H9 (cell line): ENCODE data around the gene LRP2BP. TPM values are rescaled to one million over a fixed set of nuclear protein-coding genes. Genes with fewer than 3 reads are reported as not detected.

Experiments
- DNase-seq: peaks from one replicate; pipeline ENCODE4 v3.0.0-alpha.2; 2017
- H2AFZ ChIP-seq: one replicate; pipeline ENCODE4 v1.6.1; 2013; ENCODE audit warnings: mild to moderate bottlenecking, low read length, control low read depth, moderate library complexity
- H2AK5ac ChIP-seq: 2 replicates; pipeline ENCODE4 v1.6.1; 2013; ENCODE audit warnings: low read length, control low read depth, mixed read lengths; ENCODE audit not compliant: insufficient read length
- H2BK120ac ChIP-seq: one replicate; pipeline ENCODE4 v1.6.1; 2013; ENCODE audit warnings: low read depth, mild to moderate bottlenecking, low read length, control low read depth, inconsistent platforms; ENCODE audit not compliant: poor library complexity, severe bottlenecking
- H2BK12ac ChIP-seq: 2 replicates; pipeline ENCODE4 v1.6.1; 2013; ENCODE audit warnings: low read length, control low read depth, mixed read lengths, low read depth; ENCODE audit not compliant: insufficient read length
- H2BK15ac ChIP-seq: 2 replicates; pipeline ENCODE4 v1.6.1; 2013; ENCODE audit warnings: low read depth, low read length, control low read depth
- H2BK20ac ChIP-seq: one replicate; pipeline ENCODE4 v1.6.1; 2013; ENCODE audit warnings: low read depth, mild to moderate bottlenecking, low read length, control low read depth, inconsistent platforms; ENCODE audit not compliant: poor library complexity, severe bottlenecking
- H2BK5ac ChIP-seq: 2 replicates; pipeline ENCODE4 v1.6.1; 2013; ENCODE audit warnings: low read length, control low read depth, mixed read lengths; ENCODE audit not compliant: insufficient read length
- H3K14ac ChIP-seq: 2 replicates; pipeline ENCODE4 v1.6.1; 2013; ENCODE audit warnings: low read length, control low read depth; ENCODE audit not compliant: insufficient read depth
- H3K18ac ChIP-seq: 2 replicates; pipeline ENCODE4 v1.6.1; 2013; ENCODE audit warnings: low read depth, mild to moderate bottlenecking, mixed read lengths, low read length, control low read depth; ENCODE audit not compliant: insufficient read length
- H3K23ac ChIP-seq: 2 replicates; pipeline ENCODE4 v1.6.1; 2013; ENCODE audit warnings: low read length, control low read depth, mixed read lengths, low read depth; ENCODE audit not compliant: insufficient read length
- H3K23me2 ChIP-seq: 2 replicates; pipeline ENCODE4 v1.6.1; 2013; ENCODE audit warnings: low read depth, mild to moderate bottlenecking, mixed read lengths, low read length, control low read depth; ENCODE audit not compliant: insufficient read length, poor library complexity, severe bottlenecking
- H3K27ac ChIP-seq: 2 replicates; pipeline ENCODE4 v1.5.1; 2013; ENCODE audit warnings: low read length, control low read depth, mixed read lengths, low read depth; ENCODE audit not compliant: insufficient read length
- H3K27me3 ChIP-seq: 2 replicates; pipeline ENCODE4 v1.6.1; 2013; ENCODE audit warnings: low read length, control low read depth, inconsistent platforms; ENCODE audit not compliant: insufficient read depth
- H3K4ac ChIP-seq: 2 replicates; pipeline ENCODE4 v1.6.1; 2013; ENCODE audit warnings: low read depth, mild to moderate bottlenecking, control low read depth, inconsistent platforms, low read length, moderate library complexity
- H3K4me1 ChIP-seq: 2 replicates; pipeline ENCODE4 v1.6.1; 2013; ENCODE audit warnings: low read length, control low read depth, inconsistent platforms; ENCODE audit not compliant: insufficient read depth
- H3K4me2 ChIP-seq: 2 replicates; pipeline ENCODE4 v1.6.1; 2013; ENCODE audit warnings: low read length, control low read depth, mixed read lengths; ENCODE audit not compliant: insufficient read length, insufficient read depth
- H3K56ac ChIP-seq: 2 replicates; pipeline ENCODE4 v1.6.1; 2013; ENCODE audit warnings: low read depth, mild to moderate bottlenecking, mixed read lengths, low read length, control low read depth; ENCODE audit not compliant: insufficient read length
- H3K79me1 ChIP-seq: 2 replicates; pipeline ENCODE4 v1.6.1; 2013; ENCODE audit warnings: low read depth, mild to moderate bottlenecking, moderate library complexity, low read length, control low read depth, inconsistent platforms; ENCODE audit not compliant: insufficient read depth, poor library complexity, severe bottlenecking
- H3K79me2 ChIP-seq: 2 replicates; pipeline ENCODE4 v1.6.1; 2013; ENCODE audit warnings: low read length, control low read depth, inconsistent platforms; ENCODE audit not compliant: insufficient read depth
- H3K9ac ChIP-seq: 2 replicates; pipeline ENCODE4 v1.6.1; 2013; ENCODE audit warnings: low read length, control low read depth, mixed read lengths; ENCODE audit not compliant: insufficient read length; ENCODE audit errors: extremely low read depth
- H3K9me3 ChIP-seq: one replicate; pipeline ENCODE4 v1.6.1; 2013; ENCODE audit warnings: low read depth, low read length, inconsistent platforms; ENCODE audit not compliant: control insufficient read depth
- H3T11ph ChIP-seq: one replicate; pipeline ENCODE4 v1.6.1; 2013; ENCODE audit warnings: mild to moderate bottlenecking, low read length, control low read depth, inconsistent platforms
- H4K20me1 ChIP-seq: one replicate; pipeline ENCODE4 v1.6.1; 2013; ENCODE audit not compliant: control insufficient read depth, insufficient read length, insufficient read depth
- H4K5ac ChIP-seq: 2 replicates; pipeline ENCODE4 v1.6.1; 2013; ENCODE audit warnings: low read depth, mild to moderate bottlenecking, mixed read lengths, low read length, control low read depth; ENCODE audit not compliant: insufficient read length
- H4K8ac ChIP-seq: replicated peaks from 2 replicates; pipeline ENCODE4 v1.6.1; 2013; ENCODE audit warnings: low read length, control low read depth, mixed read lengths, low read depth; ENCODE audit not compliant: insufficient read length
- H4K91ac ChIP-seq: 2 replicates; pipeline ENCODE4 v1.6.1; 2013; ENCODE audit warnings: low read depth, mild to moderate bottlenecking, moderate library complexity, mixed read lengths, low read length, control low read depth; ENCODE audit not compliant: insufficient read length
- H3K27ac Mint-ChIP-seq, 3 experiments: 2 replicates in 2 of 3; 3 replicates in 1 of 3; pipeline ENCODE4 v1.8.0; 2020 to 2021; ENCODE audit warnings: mixed read lengths in 3 of 3, mild to moderate bottlenecking in 1 of 3, moderate library complexity in 1 of 3
- H3K27me3 Mint-ChIP-seq: 2 replicates; pipeline ENCODE4 v1.8.0; 2021; ENCODE audit warnings: low read depth, mild to moderate bottlenecking, moderate library complexity, mixed read lengths
- H3K36me3 Mint-ChIP-seq, 3 experiments: 2 replicates in 2 of 3; 3 replicates in 1 of 3; pipeline ENCODE4 v1.8.0; 2020 to 2021; ENCODE audit warnings: low read depth in 3 of 3, mixed read lengths in 3 of 3; ENCODE audit not compliant: insufficient read depth in 1 of 3
- H3K4me1 Mint-ChIP-seq, 2 experiments: 2 replicates each; pipeline ENCODE4 v1.8.0; 2020; ENCODE audit warnings: mixed read lengths in 2 of 2
- H3K4me3 Mint-ChIP-seq, 2 experiments: 2 replicates in 1 of 2; 3 replicates in 1 of 2; pipeline ENCODE4 v1.8.0; 2020 to 2021; ENCODE audit warnings: mild to moderate bottlenecking in 2 of 2, mixed read lengths in 2 of 2, moderate library complexity in 1 of 2
- H3K9me3 Mint-ChIP-seq, 2 experiments: 2 replicates in 1 of 2; 3 replicates in 1 of 2; pipeline ENCODE4 v1.8.0; 2020; ENCODE audit warnings: mild to moderate bottlenecking in 2 of 2, mixed read lengths in 2 of 2, moderate library complexity in 1 of 2
- CTCF ChIP-seq: fragments of 200-600 bp; sonication (generic); conservative IDR thresholded peaks from 3 replicates; pipeline ENCODE4 v1.8.0; 2021; ENCODE audit warnings: antibody characterized with exemption, mild to moderate bottlenecking
- WGBS: extraction: QIAGEN DNeasy Blood & Tissue Kit; methylation state at CpG from one replicate; pipeline ENCODE4 v1.1.7; 2013; ENCODE audit warnings: missing lambda C conversion rate, low lambda C conversion rate, mixed read lengths; ENCODE audit not compliant: insufficient read length; ENCODE audit errors: extremely low coverage; 5-methylcytosine and 5-hydroxymethylcytosine counted together
- total RNA-seq: library from RNA; stranded (reverse); gene quantifications from 2 replicates; pipeline ENCODE4 v1.2.1, GENCODE V29; 2021

Gene LRP2BP
- total RNA-seq, 1 experiment from 2014 or later, result 0.46 TPM

GRCh38 chr4:185378264-185378663 is 17.5 kb downstream of the LRP2BP start:
- no CpG with 5 or more reads among the region's 6 CpGs for WGBS
- Mint-ChIP-seq H3K36me3 (peaks cover 3 to 18% (median 18%) of the 10 kb centered on the region in 3 experiments; a peak in 6 of 7 replicates), H3K27me3 (no peaks in the 10 kb centered on the region), H3K9me3 (peaks cover 5 to 8% of the 10 kb centered on the region in 2 experiments; a peak in 4 of 5 replicates), H3K4me1 (peaks cover 6 to 8% of the 10 kb centered on the region in 2 experiments; a peak in 1 of 4 replicates), H3K4me3 (no peak overlapping the region), H3K27ac (no peak overlapping the region)
- H3K14ac ChIP-seq, result no peak overlapping the region
- no peak overlapping the region for H4K8ac ChIP-seq
- no peak overlapping the region for H3K27ac ChIP-seq
- no peak overlapping the region for H3K4ac ChIP-seq
- no peak overlapping the region for H3K18ac ChIP-seq
- H3K4me2 ChIP-seq, result no peak overlapping the region
- H2BK15ac ChIP-seq, result no peak overlapping the region
- no peak overlapping the region for H3K23ac ChIP-seq
- H2AK5ac ChIP-seq, result no peak overlapping the region
- H3K27me3 ChIP-seq, result no peaks in the 10 kb centered on the region
- H4K20me1 ChIP-seq, result no peaks in the 10 kb centered on the region
- no peaks in the 10 kb centered on the region for H3K4me1 ChIP-seq
- H2BK12ac ChIP-seq, result no peak overlapping the region
- no peak overlapping the region for H2BK5ac ChIP-seq
- no peak overlapping the region for H2BK120ac ChIP-seq
- H3K79me2 ChIP-seq, result no peaks in the 10 kb centered on the region
- H3K23me2 ChIP-seq, result no peaks in the 10 kb centered on the region
- no peak for DNase-seq
- no peak overlapping the region for H4K5ac ChIP-seq
- H3K9ac ChIP-seq, result no peak overlapping the region
- no peak overlapping the region for H2BK20ac ChIP-seq
- no peak overlapping the region for H3T11ph ChIP-seq
- TF ChIP-seq CTCF, result no peak
- no peak overlapping the region for H4K91ac ChIP-seq
- no peak overlapping the region for H3K56ac ChIP-seq
- H3K79me1 ChIP-seq, result no peaks in the 10 kb centered on the region
- no peak overlapping the region for H2AFZ ChIP-seq
- no peaks in the 10 kb centered on the region for H3K9me3 ChIP-seq
